Measurements from ENCODE around the gene ZFAND3. TPM values are rescaled to one million over a fixed set of nuclear protein-coding genes. Genes with fewer than 3 reads are reported as not detected.

The ZFAND3 gene
- total RNA-seq, 1 experiment from 2014 or later, result 64.0 TPM

DNA sequence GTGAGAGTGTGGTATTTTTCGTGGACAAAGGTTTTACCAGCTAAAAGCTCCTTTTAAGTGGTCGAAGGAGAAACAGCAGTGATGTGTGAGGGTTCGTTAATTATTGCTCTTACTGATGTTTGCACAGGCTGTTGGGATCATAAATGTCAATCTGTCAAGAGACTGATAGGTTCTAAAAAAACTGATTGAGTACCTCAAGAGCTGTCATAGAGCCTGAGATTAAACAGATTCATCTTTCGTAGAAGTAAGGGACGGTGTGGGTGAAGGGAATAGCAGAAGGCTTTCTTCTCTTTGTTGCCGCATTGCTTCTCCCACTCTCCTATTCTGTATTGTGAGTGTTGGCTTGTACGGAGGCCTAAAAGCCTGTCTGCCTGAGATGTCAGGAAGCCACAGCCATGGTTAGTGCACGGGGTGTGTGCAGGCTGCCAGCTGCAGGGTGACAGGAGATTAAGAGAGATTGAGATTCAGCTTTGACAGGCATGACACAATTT is 291.0 kb downstream of the ZFAND3 start:
- TF ChIP-seq, protein P1, sequence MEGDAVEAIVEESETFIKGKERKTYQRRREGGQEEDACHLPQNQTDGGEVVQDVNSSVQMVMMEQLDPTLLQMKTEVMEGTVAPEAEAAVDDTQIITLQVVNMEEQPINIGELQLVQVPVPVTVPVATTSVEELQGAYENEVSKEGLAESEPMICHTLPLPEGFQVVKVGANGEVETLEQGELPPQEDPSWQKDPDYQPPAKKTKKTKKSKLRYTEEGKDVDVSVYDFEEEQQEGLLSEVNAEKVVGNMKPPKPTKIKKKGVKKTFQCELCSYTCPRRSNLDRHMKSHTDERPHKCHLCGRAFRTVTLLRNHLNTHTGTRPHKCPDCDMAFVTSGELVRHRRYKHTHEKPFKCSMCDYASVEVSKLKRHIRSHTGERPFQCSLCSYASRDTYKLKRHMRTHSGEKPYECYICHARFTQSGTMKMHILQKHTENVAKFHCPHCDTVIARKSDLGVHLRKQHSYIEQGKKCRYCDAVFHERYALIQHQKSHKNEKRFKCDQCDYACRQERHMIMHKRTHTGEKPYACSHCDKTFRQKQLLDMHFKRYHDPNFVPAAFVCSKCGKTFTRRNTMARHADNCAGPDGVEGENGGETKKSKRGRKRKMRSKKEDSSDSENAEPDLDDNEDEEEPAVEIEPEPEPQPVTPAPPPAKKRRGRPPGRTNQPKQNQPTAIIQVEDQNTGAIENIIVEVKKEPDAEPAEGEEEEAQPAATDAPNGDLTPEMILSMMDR (conservative IDR thresholded peaks at IDR 0.05; ENCODE audit: low read depth, low read length), result no peak
- no peak for TF ChIP-seq EZH2 (IDR thresholded peaks at IDR 0.05; ENCODE audit: borderline replicate concordance, low read depth, low read length, poor library complexity, severe bottlenecking)
- H3K36me3 ChIP-seq (ENCODE audit: insufficient read depth, low read length, poor library complexity, severe bottlenecking), result no peaks in the 10 kb centered on the region
- H3K27ac ChIP-seq (ENCODE audit: low read depth, low read length, poor library complexity, severe bottlenecking), result no peak overlapping the region
- no peaks in the 10 kb centered on the region for H3K9me3 ChIP-seq (ENCODE audit: low read depth, low read length, poor library complexity, severe bottlenecking)
- peak; percentile 42 for DNase-seq (ENCODE audit: low spot score)
- CTCF ChIA-PET, result no interaction called here
- peaks cover 5% of the 10 kb centered on the region for H3K4me1 ChIP-seq (ENCODE audit: insufficient read depth, low read length, poor library complexity, severe bottlenecking)
- intact Hi-C loops (cut with micrococcal nuclease; ENCODE audit: unreplicated experiment), result no loop called here
- no peaks in the 10 kb centered on the region for H3K27me3 ChIP-seq (replicated peaks; ENCODE audit: insufficient read depth, low read depth, low read length, poor library complexity)
- BruUV-seq (replicated peaks), result no TSS peak
- H3K4me3 ChIP-seq (ENCODE audit: low read depth, low read length, poor library complexity, severe bottlenecking), result no peak overlapping the region
- POLR2A ChIA-PET (ENCODE audit: low non-redundant PET), result no interaction called here

DNA sequence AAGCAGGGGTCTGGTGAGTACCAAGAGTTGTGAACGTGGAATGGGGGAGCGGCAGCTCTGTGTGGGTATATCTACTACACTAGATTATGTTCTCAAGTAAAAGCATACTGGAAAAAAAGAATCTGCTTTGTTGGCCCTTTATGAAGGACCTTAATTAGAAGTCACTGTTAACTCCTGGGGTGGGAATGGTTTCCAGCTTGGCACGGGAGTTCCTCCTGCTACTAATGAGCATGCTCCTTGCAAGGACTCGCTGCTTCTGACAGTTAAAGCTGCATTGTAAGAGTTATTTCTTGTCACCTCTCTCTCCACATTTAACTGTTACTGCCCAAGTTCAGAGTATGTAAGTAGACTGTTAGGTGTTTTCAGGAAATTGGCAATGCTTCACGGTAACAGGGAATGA is 292.7 kb downstream of the ZFAND3 start:
- BruUV-seq (replicated peaks), result no TSS peak
- intact Hi-C loops (cut with micrococcal nuclease; ENCODE audit: unreplicated experiment), result no loop called here

GRCh38 chr6:38113825-38114576 is 294.5 kb downstream of the ZFAND3 start:
- TF ChIP-seq, protein P1 (conservative IDR thresholded peaks at IDR 0.05; ENCODE audit: low read depth, low read length), result no peak
- TF ChIP-seq EZH2 (IDR thresholded peaks at IDR 0.05; ENCODE audit: borderline replicate concordance, low read depth, low read length, poor library complexity, severe bottlenecking), result no peak
- H3K27ac ChIP-seq (ENCODE audit: low read depth, low read length, poor library complexity, severe bottlenecking), result no peak overlapping the region
- no peak for DNase-seq (ENCODE audit: low spot score)
- POLR2A ChIA-PET (ENCODE audit: low non-redundant PET), result no interaction called here
- no TSS peak for BruUV-seq (replicated peaks)
- intact Hi-C loops (cut with micrococcal nuclease; ENCODE audit: unreplicated experiment), result no loop called here
- no peak overlapping the region for H3K4me3 ChIP-seq (ENCODE audit: low read depth, low read length, poor library complexity, severe bottlenecking)
- peaks cover 7% of the 10 kb centered on the region for H3K36me3 ChIP-seq (ENCODE audit: insufficient read depth, low read length, poor library complexity, severe bottlenecking)
- CTCF ChIA-PET, result no interaction called here
- no peaks in the 10 kb centered on the region for H3K27me3 ChIP-seq (replicated peaks; ENCODE audit: insufficient read depth, low read depth, low read length, poor library complexity)
- peaks cover 5% of the 10 kb centered on the region for H3K4me1 ChIP-seq (ENCODE audit: insufficient read depth, low read length, poor library complexity, severe bottlenecking)
- H3K9me3 ChIP-seq (ENCODE audit: low read depth, low read length, poor library complexity, severe bottlenecking), result no peaks in the 10 kb centered on the region

More for the DNA sequence above, 292.7 kb downstream of the ZFAND3 start:
- Histone ChIP-seq H3K9me3 (ENCODE audit: low read depth, low read length, poor library complexity, severe bottlenecking) (no peaks in the 10 kb centered on the region), H3K27ac (ENCODE audit: low read depth, low read length, poor library complexity, severe bottlenecking) (no peak overlapping the region), H3K4me3 (ENCODE audit: low read depth, low read length, poor library complexity, severe bottlenecking) (no peak overlapping the region), H3K27me3 (replicated peaks; ENCODE audit: insufficient read depth, low read depth, low read length, poor library complexity) (no peaks in the 10 kb centered on the region), H3K4me1 (ENCODE audit: insufficient read depth, low read length, poor library complexity, severe bottlenecking) (peaks cover 5% of the 10 kb centered on the region), H3K36me3 (ENCODE audit: insufficient read depth, low read length, poor library complexity, severe bottlenecking) (no peaks in the 10 kb centered on the region)
- no peak for DNase-seq (ENCODE audit: low spot score)
- TF ChIP-seq, protein P1 (conservative IDR thresholded peaks at IDR 0.05; ENCODE audit: low read depth, low read length), result no peak
- TF ChIP-seq EZH2 (IDR thresholded peaks at IDR 0.05; ENCODE audit: borderline replicate concordance, low read depth, low read length, poor library complexity, severe bottlenecking), result no peak
- ChIA-PET CTCF (no interaction called here), POLR2A (ENCODE audit: low non-redundant PET) (no interaction called here)
